CD4-positive, alpha-beta T cell (primary cell): Measurements from ENCODE around the gene RDH13. TPM values are rescaled to one million over a fixed set of nuclear protein-coding genes. Genes with fewer than 3 reads are reported as not detected.

Experiments used
- ATAC-seq: fragments of 200-7000 bp; cut with Tn5 transposase; one replicate; pipeline ENCODE4 v1.10.0; 2022; ENCODE audit warnings: mild to moderate bottlenecking; ENCODE audit not compliant: poor library complexity
- CTCF ChIA-PET: fragments of 350-600 bp; sonication (Branson Sonifier 250); formaldehyde crosslinking; loops from one replicate; lab custom pipeline; 2021; ENCODE audit warnings: antibody characterized with exemption, inconsistent platforms; lab: Charles Lee
- POLR2A ChIA-PET: fragments of 350-600 bp; sonication (Branson Sonifier 250); formaldehyde crosslinking; loops from one replicate; lab custom pipeline; 2021; ENCODE audit warnings: antibody characterized with exemption, inconsistent platforms; lab: Charles Lee
- DNase-seq, 14 experiments: peaks; one replicate each; pipeline ENCODE4 v3.0.0-alpha.2; 2013 to 2020; ENCODE audit warnings: mixed read lengths in 2 of 14
- H3K27ac ChIP-seq, 2 donors: one replicate each; pipeline versions ENCODE4 v1.5.1 to v1.7.0; 2013; ENCODE audit warnings: low read length in 2 of 2, low read depth in 1 of 2, mild to moderate bottlenecking in 1 of 2
- H3K27me3 ChIP-seq, 2 experiments: 1 replicate in 1 of 2; 2 replicates in 1 of 2; pipeline versions ENCODE4 v1.6.1 to v1.7.0; 2013; ENCODE audit warnings: low read length in 2 of 2, control low read depth in 1 of 2, mild to moderate bottlenecking in 1 of 2, moderate library complexity in 1 of 2; ENCODE audit not compliant: insufficient read depth in 2 of 2, control insufficient read depth in 1 of 2
- H3K36me3 ChIP-seq: one replicate; pipeline ENCODE4 v1.6.1; 2013; ENCODE audit warnings: low read length, control low read depth; ENCODE audit not compliant: insufficient read depth
- H3K4me1 ChIP-seq: one replicate; pipeline ENCODE4 v1.6.1; 2013; ENCODE audit warnings: low read length, control low read depth; ENCODE audit not compliant: insufficient read depth
- H3K4me3 ChIP-seq: one replicate; pipeline ENCODE4 v1.5.1; 2013; ENCODE audit warnings: mild to moderate bottlenecking, low read length, moderate library complexity
- H3K9me3 ChIP-seq, 2 experiments: 1 replicate in 1 of 2; 2 replicates in 1 of 2; pipeline versions ENCODE4 v1.6.1 to v1.7.0; 2013; ENCODE audit warnings: low read length in 2 of 2, mild to moderate bottlenecking in 2 of 2, control low read depth in 1 of 2, moderate library complexity in 1 of 2; ENCODE audit not compliant: control insufficient read depth in 1 of 2, insufficient read depth in 1 of 2
- H3K27ac Mint-ChIP-seq: one replicate; pipeline ENCODE4 v1.8.0; 2020; ENCODE audit warnings: mixed read lengths
- H3K27me3 Mint-ChIP-seq: one replicate; pipeline ENCODE4 v1.8.0; 2021; ENCODE audit warnings: mixed read lengths
- H3K36me3 Mint-ChIP-seq: one replicate; pipeline ENCODE4 v1.8.0; 2021; ENCODE audit warnings: low read depth, mixed read lengths
- H3K4me1 Mint-ChIP-seq: one replicate; pipeline ENCODE4 v1.8.0; 2021; ENCODE audit warnings: low read depth, mixed read lengths
- H3K4me3 Mint-ChIP-seq: one replicate; pipeline ENCODE4 v1.8.0; 2020; ENCODE audit warnings: mild to moderate bottlenecking, mixed read lengths
- H3K9me3 Mint-ChIP-seq: one replicate; pipeline ENCODE4 v1.8.0; 2020; ENCODE audit warnings: mixed read lengths
- intact Hi-C, 2 experiments: fragments of 100-400 bp; cut with DNase I in 1 of 2; cut with micrococcal nuclease in 1 of 2; formaldehyde crosslinking; loops; one replicate each; pipeline versions ENCODE4 v1.15.1 to v1.9.0; 2023 to 2025; cut with DNase I, micrococcal nuclease
- total RNA-seq, 174 experiments: library from RNA in 2 of 174; stranded (reverse) in 2 of 174; gene quantifications; one replicate each; pipeline ENCODE4 v1.2.3 and lab custom pipeline; 2021 to 2026
- TF ChIP-seq, protein P1 (sequence below): fragments of 200-600 bp; IDR thresholded peaks from one replicate; pipeline ENCODE4 v1.8.0; 2022; ENCODE audit warnings: antibody characterized with exemption, mild to moderate bottlenecking

Gene RDH13
- total RNA-seq, 2 experiments from 2014 or later, result 7.4 to 8.8 TPM

DNA sequence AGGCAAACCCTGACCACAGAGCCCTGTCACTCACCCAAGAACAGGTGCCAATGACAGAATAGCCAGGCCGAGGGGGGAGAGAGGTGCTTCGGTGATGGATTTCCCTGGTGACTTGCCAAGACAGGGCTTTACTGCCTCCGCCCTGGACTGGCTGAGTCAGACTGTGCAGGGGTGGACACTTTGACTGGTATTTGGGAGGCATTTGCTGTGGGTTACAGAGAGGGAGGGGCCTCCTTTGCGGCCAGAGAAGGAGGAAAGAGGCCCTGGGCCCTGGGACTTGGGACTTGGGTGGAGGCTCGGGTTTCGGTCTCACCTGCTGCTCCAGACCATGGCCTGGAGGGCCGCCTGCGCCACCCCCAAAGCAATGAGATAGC, 8.2 kb upstream of the RDH13 start:
- peaks cover 0 to 35% of the 10 kb centered on the region in 2 experiments for H3K9me3 ChIP-seq
- no peak overlapping the region for H3K4me3 ChIP-seq
- H3K4me3 Mint-ChIP-seq, result no peak overlapping the region
- CTCF ChIA-PET, result no interaction called here
- POLR2A ChIA-PET, result no interaction called here
- H3K27ac ChIP-seq, result no peak overlapping the region
- peaks cover 11% of the 10 kb centered on the region for H3K4me1 ChIP-seq
- H3K27ac Mint-ChIP-seq, result no peak overlapping the region
- H3K36me3 ChIP-seq, result no peaks in the 10 kb centered on the region
- peaks cover 84% of the 10 kb centered on the region for H3K27me3 Mint-ChIP-seq
- peaks cover 18% of the 10 kb centered on the region for H3K4me1 Mint-ChIP-seq
- intact Hi-C loops, result no loop called here
- no peaks in the 10 kb centered on the region for H3K9me3 Mint-ChIP-seq
- DNase-seq (peak in 1 of 14 experiments; percentile 31), ATAC-seq (peak; percentile 49)
- no peaks in the 10 kb centered on the region for H3K36me3 Mint-ChIP-seq
- H3K27me3 ChIP-seq, result peaks cover 38 to 64% of the 10 kb centered on the region in 2 experiments
- TF ChIP-seq, protein P1, sequence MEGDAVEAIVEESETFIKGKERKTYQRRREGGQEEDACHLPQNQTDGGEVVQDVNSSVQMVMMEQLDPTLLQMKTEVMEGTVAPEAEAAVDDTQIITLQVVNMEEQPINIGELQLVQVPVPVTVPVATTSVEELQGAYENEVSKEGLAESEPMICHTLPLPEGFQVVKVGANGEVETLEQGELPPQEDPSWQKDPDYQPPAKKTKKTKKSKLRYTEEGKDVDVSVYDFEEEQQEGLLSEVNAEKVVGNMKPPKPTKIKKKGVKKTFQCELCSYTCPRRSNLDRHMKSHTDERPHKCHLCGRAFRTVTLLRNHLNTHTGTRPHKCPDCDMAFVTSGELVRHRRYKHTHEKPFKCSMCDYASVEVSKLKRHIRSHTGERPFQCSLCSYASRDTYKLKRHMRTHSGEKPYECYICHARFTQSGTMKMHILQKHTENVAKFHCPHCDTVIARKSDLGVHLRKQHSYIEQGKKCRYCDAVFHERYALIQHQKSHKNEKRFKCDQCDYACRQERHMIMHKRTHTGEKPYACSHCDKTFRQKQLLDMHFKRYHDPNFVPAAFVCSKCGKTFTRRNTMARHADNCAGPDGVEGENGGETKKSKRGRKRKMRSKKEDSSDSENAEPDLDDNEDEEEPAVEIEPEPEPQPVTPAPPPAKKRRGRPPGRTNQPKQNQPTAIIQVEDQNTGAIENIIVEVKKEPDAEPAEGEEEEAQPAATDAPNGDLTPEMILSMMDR, result no peak

DNA sequence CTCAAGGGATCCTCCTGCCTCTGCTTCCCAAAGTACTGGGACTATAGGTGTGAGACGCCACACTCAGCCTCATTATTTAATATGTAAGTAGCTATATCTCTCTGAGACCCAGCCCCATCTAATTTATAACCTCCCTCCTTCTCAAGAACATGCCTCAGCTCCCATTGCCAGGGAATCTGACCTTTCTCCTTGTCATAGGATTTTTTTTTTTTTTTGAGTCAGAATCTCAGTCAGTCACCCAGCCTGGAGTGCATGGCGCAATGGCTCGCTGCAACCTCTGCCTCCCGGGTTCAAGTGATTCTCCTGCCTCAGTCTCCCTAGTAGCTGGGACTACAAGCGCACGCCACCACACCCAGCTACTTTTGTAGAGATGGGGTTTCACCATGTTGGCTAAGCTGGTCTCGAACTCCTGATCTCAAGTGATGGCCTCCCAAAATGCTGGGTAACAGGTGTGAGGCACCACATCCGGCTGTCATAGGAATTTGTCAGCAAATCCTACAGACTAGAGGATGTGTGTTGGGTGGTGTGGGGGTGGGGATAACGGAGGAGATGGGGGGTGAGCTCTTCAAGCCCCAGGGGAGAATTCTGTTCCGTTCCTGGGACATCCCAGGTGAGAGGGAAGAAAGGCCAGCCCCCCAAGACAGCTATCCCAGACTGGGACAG, 7.6 kb upstream of the RDH13 start:
- Histone ChIP-seq H3K9me3 (peaks cover 0 to 35% of the 10 kb centered on the region in 2 experiments), H3K4me3 (no peak overlapping the region), H3K36me3 (no peaks in the 10 kb centered on the region), H3K27me3 (peaks cover 38 to 64% of the 10 kb centered on the region in 2 experiments), H3K27ac (no peak overlapping the region), H3K4me1 (peaks cover 11% of the 10 kb centered on the region)
- intact Hi-C loops, result no loop called here
- ChIA-PET POLR2A (no interaction called here), CTCF (interaction anchor here (1.2 kb wide), 1 partner anchor 10 kb away, joined by 3 read pairs; no protein-coding TSS in a partner anchor)
- Mint-ChIP-seq H3K4me3 (no peak overlapping the region), H3K4me1 (peaks cover 18% of the 10 kb centered on the region), H3K36me3 (no peaks in the 10 kb centered on the region), H3K27ac (no peak overlapping the region), H3K27me3 (peaks cover 87% of the 10 kb centered on the region), H3K9me3 (no peaks in the 10 kb centered on the region)
- DNase-seq (no peak), ATAC-seq (no peak)
- TF ChIP-seq, protein P1, result no peak

DNA sequence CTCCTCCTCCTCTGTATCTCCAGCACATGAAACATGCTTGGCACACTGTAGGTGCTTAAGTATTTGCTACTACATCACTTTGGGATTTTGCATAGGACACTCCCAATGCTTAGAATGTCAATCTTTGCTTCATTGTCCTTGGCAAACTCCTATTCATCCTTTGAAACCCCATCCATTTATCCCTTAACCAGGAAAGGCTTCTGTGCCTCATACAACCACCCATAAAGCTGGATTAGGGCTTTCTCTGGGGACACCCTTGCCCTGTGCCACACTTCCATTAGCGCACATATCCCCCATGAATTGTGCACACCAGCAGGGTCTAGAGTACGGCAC, 6.9 kb upstream of the RDH13 start:
- H3K36me3 ChIP-seq, result no peaks in the 10 kb centered on the region
- TF ChIP-seq, protein P1, result no peak
- CTCF ChIA-PET, result interaction anchor here (1.2 kb wide), 1 partner anchor 11 kb away, joined by 3 read pairs; no protein-coding TSS in a partner anchor
- POLR2A ChIA-PET, result no interaction called here
- no peak for DNase-seq
- intact Hi-C loops, result no loop called here
- Mint-ChIP-seq H3K36me3 (no peaks in the 10 kb centered on the region), H3K4me3 (no peak overlapping the region), H3K9me3 (no peaks in the 10 kb centered on the region), H3K27ac (no peak overlapping the region), H3K4me1 (peaks cover 18% of the 10 kb centered on the region), H3K27me3 (peaks cover 79% of the 10 kb centered on the region)
- H3K4me3 ChIP-seq, result no peak overlapping the region
- H3K27ac ChIP-seq, result no peak overlapping the region
- peaks cover 0 to 35% of the 10 kb centered on the region in 2 experiments for H3K9me3 ChIP-seq
- peaks cover 11% of the 10 kb centered on the region for H3K4me1 ChIP-seq
- H3K27me3 ChIP-seq, result peaks cover 38 to 59% of the 10 kb centered on the region in 2 experiments
- no peak for ATAC-seq
